Suprapubic skin (tissue), 3 donors: ENCODE data around the gene SLK.

ENCODE experiments used
- CTCF ChIP-seq, 2 donors: fragments of 200-600 bp in 1 of 2; fragments of 450-650 bp in 1 of 2; sonication (generic) in 1 of 2; IDR thresholded peaks; one replicate each; pipeline ENCODE4 v1.5.1; 2016 to 2019; ENCODE audit warnings: antibody characterized with exemption in 2 of 2, mild to moderate bottlenecking in 1 of 2, moderate library complexity in 1 of 2
- POLR2A ChIP-seq, 2 donors: fragments of 450-650 bp; IDR thresholded peaks; one replicate each; pipeline ENCODE4 v1.6.1; 2017; ENCODE audit warnings: antibody characterized with exemption in 2 of 2, mild to moderate bottlenecking in 2 of 2, moderate library complexity in 2 of 2

- no peak for TF ChIP-seq CTCF (IDR thresholded peaks at IDR 0.05)
- no peak for TF ChIP-seq POLR2A (IDR thresholded peaks at IDR 0.05)
These were observed 40.1 kb upstream of the SLK start for GRCh38 chr10:103926722-103927319.
